Dedifferentiated amniotic fluid mesenchymal stem cell (primary cell): ENCODE data around the gene HOMER2.

ENCODE experiments used
- DNase-seq: peaks from one replicate; pipeline ENCODE4 v3.0.0-alpha.2; 2016; ENCODE audit errors: extremely low spot score

The HOMER2 gene

DNA sequence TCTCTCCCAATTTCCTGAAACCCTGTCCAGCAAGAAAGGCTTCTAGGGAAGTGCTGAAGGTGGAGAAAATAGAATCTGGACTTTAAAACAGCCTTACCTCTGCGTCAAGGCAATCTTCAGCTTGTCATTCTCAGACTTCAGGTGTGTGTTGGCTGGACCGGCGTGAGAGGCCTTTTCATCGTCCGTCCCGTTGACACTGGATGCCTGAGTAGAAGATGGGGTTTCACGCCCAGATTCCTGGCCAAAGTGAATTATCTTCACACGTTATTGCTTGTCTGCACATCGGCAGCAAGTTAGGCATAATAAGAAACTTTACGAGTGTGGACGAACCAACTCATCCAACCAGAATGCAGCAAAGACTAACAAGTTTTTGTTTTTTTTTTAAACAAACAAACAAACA is 93.6 kb downstream of the HOMER2 start:
- no peak for DNase-seq

DNA sequence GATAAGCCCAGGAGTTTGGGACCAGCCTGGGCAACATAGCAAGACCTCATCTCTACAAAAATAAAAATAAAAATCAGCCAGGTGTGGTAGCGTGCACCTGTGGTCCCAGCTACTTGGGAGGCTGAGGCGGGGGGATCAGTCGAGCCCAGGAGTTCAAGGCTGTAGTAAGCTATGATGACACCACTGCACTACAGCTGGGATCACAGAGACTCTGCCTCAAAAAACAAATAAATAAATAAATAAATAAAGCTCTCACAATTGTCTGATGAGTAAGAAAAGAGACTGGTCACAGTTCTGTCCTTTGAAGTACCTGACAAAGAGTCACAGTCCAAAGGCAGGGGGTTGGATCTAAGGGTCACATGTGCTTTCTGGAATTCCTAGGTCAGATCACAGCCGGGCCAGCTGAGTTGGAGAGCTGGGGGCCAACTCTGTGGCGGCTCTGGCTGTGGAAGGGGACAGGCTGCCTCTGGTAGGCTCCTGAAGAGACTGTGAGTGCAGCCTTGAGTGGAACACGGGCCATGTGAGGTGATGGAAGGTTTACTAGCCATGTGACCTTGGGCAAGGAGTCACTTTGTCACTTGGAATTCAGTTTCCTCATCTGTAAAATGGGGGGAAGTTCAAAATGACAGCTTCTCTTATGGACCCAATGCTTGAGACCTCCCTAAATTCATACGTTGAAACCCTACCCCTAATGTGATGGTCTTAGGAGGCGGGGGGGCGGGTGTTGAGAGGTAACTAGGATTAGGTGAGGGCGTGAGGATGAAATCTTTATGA is 95.9 kb downstream of the HOMER2 start:
- no peak for DNase-seq

DNA sequence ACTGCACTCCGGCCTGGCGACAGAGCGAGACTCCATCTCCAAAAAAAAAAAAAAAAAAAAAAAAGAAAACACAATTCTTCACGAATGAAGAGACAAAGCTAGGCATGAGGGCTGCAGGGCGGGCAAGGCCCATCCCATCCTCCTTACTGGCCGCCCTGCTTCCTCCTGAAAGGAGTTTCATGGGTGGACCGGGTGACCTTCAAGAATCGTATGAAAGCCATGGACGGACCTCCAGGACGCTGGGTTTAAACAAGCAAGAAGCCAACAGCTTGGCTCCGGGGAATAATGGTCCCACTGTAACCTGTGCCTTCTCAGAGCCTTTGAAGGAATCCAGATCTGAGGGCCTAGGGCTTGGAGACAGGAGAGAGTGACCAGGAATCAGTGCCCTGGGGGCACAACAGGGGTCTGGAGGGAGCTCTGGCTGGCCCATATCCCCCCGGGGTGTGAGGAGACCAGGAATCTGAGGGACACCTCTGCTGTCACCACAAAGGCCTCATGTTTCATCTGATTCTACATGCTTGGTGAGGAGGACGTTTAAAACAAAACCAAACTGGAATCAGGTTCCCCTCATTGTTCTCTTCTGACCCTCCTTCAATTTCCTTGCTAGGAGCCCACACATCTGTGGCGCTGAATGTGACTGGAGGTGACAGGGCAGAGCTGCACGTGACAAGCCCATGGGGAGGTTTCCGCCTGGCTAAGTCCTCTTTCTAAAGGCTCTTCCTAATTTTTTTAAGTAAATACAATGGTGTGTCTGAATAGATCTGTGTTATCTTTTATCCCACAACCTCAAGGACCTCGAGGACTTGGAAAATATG is 97.0 kb downstream of the HOMER2 start:
- no peak for DNase-seq

DNA sequence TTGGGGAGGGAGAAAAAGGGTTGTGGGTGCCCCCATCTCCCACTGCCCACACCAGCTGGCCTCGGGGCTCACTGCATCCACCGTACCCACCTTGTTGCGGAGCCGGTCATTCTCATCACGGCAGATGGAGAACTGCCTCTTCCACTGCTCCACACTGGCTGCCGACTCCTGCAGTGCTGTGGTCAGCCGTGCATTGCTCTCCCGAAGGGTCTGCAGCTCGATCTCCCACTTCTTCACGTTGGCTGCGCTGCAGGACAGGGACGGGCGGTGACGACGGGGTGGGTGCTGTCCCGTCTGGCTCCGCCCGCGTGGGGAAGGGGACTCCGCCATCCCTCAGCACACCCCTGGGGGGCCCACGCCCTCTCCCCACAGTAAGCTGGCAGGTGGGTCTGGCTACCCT is 98.0 kb downstream of the HOMER2 start:
- DNase-seq: no peak

DNA sequence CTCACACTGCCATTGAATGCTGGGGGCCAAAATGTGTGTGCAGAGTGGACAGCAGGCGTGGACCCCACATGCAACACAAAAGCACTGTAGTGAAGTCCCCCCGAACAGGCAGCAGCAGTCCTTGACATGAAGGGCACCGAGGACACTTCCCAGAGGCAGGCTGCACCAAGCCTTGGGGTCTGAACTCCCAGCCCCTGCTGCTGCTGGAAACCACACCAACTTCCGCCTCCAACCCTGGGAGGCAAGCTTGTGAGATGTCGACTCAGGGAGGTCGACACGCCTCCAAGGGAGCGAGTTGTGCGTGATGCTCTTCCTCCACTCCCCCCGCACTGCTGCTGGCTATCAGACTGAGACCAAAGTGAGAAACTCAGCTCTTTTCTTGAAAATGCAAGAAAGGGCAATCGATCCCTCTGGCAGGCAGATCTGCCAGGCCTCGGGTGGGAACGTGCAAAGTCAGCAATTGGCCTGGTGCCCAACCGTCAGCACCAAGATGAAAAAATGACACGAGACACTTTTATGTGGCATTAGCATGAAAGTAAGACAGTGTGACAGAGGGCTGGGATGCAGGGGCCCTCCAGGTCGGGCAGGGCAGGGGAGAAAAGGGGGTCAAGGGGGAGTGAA is 99.5 kb downstream of the HOMER2 start:
- DNase-seq: no peak

DNA sequence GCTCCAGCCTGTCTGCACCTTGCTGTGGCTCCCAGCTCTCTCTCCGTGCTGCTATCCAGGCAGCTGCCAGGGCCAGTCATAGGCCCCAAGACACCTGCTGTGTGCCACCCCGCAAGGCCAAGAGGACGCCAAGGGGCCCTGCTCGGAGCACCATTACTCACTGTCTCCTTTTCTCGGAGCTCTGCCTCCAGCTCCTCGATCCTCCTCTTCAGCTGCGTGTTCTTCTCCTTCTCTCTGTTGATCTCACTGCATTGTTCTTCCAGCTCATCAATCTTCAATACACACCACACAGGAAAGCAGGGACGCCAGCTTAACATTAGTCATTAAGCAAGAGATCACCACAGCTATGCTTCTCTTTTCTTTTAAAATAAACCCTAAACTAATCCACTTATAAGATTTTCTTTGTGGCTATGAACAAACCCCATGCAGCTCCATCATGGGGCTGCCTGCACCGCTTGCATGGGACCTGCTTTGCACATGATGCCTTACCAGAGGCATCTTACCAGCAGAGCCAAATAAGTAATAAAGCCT is 100.5 kb downstream of the HOMER2 start:
- DNase-seq: no peak

DNA sequence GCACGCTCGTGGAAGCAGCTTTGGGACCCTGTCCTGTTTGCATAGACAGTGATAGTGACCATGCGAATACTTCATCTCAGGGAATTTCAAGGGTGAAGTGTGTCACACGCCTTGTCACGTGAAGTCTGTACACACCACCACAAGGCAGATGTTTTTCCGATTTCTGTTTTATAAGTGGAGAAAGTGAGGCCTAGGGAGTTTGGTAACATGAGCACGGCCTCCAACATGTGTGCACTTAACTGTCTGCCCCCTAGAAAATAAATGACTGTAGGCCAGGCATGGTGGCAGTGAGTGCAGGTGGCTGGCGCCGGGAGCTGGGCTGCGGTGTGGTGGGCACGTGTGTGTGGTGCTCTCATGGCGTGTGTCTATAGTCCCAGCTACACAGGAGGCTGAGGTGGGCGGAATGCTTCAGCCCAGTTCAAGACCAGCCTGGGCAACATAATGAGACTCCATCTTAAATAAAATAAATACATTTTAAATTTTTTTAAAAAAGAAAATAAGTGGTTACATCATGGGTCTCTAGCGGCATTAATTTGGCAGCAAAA is 101.1 kb downstream of the HOMER2 start:
- DNase-seq: no peak

DNA sequence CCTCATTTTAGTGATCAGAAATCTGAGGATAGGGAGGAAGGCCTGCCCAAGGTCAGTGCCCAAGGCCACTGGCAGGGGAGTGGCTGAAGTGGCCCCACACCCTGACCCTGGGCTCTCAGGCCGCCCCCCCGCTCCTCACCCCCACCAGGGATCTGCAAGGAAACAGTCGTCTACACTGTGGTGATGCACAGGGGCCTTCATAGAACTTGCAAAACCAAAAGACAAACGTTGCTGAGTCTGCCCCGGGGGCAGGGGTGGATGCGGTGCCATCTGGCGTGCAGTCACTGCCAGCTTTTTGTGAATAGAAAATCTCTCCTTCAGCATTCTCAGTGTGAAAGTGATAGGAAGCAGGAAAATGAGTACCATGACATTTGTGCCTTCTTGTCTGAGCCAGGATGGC is 101.8 kb downstream of the HOMER2 start:
- DNase-seq: no peak

DNA sequence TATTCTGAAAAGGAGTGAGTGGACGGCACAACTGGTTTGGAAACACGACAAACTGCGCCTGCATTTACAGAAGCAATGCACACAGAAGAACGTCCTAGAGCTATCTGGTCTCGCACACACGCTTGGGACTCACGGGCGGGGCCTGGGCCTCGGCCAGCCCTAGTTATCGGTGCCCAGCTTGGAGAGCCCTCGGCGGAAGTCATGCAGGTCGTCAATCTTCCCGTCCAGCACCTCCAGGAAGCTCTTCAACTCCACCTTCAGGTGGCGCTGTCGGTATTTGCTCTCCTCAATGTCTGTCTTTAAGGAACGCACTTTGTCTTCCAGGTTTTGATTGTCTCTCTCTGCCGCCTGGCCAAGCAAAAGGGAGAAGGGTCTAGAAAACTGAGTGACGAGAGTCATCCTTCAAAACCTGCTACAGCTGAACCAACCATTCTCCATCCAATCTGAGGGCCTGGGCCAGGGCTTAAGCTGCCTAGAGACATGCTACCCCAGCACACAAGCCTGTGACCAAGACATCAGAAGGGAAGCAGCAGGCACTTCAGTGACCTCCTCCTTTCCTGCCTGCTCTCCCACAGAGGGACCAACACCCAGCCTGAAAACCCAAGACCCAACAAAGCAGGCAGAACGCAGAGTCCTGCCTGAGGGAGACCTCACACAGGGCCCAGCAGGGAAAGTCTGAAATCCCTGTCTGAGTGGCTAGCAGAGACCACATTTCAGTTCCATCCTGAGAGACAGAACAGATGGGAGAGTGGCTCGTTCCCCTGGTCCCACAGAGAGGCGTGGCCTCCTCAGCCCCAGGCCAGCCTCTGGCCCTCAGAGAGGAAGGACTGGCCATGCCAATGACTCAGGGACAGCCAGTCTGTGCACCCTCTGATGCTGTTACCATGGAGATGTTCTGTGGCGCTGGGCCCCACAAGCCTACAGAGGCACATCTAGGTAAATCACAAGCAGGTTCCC is 102.7 kb downstream of the HOMER2 start:
- no peak for DNase-seq

DNA sequence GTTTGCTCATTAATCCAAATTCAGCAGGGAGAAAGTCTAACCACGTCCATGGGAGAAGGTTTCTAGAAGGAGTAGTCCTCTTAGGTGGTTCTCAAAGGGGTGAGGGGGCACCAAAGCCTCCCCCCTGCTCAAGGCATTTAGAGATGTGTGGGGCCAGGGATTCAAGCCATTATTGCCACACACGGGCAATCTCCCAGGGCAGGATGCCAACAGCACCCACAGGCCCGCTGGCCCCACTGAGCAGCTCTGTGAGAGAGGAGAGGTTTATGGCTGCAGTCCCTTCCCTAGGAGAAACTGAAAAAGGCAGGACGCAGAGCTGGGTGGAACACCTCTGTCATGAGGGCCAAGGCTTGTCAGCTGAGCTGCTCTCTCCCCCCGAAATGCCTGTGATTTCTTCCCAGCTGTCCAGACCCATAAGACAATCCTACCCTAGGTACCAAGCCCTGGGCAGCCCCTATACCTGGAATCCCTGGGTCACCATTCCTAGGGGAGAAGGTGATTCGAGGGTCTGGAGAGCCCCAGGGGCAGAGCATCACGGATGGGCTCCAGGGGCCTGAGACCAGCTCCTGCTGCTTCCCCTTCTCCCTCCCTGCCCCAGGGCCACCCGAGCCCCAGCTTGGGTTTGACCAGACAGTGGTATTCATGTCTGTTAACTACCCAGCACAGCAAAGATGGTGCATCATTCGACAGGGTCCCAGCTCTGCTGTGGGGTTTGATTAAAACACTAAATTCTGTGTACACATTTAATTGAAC is 104.1 kb downstream of the HOMER2 start:
- no peak for DNase-seq

DNA sequence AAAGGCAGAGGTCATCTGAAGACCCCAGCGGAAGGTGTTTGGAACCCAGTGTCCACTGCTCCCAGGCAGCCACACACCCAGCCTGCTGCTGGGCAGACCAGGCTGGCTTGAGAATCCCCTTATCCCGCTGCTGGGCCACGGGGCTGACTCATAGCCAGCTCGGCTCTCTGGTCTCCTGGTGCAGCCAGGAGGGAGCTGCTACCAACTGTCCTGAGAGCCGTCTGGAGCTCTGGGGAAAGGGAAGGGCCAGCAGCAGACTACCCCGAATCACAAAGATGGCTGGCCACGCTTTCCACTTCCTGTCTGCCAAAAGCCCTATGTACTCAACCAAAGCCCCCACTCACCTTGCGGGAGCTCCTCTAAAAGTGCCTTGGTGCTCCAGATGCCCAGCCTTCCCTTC is 104.8 kb downstream of the HOMER2 start:
- no peak for DNase-seq

DNA sequence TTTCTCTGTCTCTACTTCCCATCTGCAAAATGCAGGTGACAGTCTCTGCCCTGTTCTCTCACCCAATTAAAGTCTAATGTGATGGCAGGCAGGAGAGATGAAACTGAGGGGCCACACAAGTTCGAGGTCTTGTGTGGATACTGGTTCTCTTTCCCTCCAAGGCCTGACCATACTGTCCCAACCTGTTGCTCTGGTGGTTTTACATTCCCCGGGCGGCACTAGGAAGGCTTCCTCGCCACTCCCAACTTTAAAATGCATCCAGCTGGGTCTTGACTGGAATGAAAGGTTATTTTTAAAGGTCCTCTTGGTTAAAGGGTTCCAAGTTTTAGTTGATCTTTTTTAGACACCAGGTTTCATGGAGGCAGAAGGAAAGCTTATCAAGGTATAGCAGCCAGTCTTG is 105.9 kb downstream of the HOMER2 start:
- no peak for DNase-seq

DNA sequence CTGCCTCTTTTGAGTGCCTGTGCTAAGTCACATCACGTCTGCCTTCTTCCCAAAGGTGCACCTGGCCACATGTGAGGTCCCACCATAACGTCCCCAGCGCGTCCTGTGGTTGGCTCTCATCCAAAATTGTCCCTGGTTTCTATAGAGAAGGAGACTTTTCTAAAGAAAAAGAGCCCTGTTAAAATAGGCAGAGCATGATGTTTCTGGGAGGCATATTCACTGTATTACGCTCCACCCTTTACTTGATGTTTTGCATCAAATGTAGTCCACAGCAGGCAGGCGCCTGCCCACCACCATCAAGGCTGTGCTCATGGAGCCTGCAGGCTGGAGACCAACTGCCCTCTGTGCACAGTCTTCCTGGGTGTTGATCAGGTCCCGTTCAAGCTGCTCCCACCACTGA is 106.8 kb downstream of the HOMER2 start:
- DNase-seq: no peak

DNA sequence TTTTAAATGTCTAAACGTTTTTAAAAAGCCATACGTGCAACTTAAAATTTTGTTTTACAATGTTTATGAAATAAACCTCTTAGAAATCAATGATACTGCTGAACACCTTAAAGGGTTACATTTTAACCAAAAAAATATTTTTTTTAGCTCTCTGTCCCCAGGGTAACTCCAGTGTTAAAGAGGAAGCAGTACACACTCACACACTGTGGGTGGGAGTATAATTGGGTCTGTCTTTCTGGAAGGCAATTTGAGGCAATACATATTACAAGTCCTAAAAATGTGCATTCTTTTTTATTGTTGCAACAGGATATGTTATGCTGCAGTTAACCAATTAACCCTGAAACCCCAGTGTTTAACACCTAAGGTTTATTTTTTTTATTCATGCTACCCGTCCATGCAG is 109.0 kb downstream of the HOMER2 start:
- DNase-seq: no peak

DNA sequence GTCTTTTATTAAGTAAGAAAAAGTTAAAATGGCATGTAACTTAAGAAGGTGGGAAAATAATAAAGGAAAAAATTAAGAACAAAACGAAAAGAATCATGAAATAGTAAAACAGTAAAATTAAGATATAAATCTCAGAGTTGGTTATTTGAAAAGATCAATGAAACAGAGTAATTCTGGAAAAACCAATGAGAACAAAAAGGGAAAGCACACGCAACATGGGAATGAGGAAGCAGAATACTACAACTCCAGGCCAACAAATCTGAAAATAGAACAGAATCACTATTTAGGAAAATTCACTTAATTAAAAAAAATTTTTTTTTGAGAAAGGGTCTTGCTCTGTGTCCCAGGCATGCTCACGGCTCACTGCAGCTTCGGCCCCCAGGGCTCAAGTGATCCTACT is 112.4 kb downstream of the HOMER2 start:
- DNase-seq: no peak

DNA sequence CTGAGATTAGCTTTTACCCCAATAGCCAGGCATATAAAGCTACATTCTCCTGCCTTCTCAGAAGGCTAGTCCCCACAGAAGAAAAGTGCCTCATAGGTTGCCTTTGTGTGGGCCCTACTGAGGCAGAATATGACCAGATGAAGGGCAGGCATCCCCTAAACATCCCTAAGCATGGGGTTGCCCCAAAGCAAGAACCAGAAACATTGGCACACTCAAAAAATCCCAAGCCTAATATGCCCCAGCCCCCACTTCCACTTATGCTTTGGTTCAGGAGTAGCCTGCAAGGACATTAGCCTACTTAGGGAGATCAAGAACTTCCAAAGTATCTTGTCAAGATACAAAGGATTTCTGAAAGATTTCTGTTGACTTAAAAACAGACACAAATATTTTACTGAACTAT is 113.4 kb downstream of the HOMER2 start:
- no peak for DNase-seq

DNA sequence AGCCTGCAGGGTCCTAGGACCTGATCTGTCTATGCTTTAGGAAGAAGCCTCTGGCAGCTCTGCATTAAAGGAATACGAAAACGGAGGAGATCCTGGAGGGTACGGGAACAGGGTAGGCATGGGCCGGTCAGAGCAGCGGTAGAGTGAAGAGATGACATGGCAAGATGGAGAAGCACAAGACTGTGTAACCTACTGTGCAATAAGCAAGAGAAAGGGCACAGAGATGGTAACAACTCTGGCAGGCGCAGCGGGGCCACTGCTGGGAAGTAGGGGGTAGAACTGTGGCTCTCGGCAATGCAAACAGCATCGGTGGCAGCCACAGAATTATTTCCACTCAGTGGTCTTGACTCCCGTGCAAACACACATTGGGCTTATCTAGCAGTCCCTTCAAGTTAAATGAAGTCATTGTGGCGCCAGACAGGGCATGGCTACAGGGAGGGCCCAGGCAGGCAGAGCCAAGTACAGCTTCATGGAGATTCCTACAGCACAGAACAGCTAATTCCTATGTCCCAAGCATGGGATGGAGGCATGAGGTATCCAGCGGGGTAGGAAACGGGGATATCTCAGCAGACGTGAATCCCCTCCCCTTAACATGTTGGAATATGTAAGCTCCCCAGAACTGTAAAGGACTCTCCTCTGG is 114.3 kb downstream of the HOMER2 start:
- no peak for DNase-seq

DNA sequence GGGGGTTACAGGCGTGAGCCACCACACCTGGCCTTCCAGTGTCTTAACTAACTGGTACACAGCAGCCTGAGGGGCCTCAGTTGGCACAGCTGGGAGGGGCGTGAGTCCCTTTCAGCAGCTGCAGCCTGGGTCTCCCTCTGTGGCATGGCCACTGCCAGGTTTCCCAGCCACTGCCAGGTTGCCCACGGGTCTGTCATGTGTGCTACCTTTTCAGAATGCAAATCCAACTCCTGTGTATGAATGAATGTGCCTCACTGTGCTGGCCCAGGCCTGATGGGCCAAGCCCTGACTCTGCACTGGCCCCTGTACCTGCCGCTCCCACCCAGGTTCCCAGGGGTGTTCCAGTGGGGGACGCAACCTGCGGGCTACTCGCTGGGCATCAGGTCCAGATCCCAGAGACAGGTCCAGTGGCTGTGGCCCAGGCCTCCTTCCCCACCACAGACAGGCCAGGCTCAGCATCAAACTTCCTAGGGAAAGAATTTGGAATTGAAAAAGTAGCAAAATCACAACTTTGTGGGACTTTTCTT is 117.1 kb downstream of the HOMER2 start:
- DNase-seq: no peak

DNA sequence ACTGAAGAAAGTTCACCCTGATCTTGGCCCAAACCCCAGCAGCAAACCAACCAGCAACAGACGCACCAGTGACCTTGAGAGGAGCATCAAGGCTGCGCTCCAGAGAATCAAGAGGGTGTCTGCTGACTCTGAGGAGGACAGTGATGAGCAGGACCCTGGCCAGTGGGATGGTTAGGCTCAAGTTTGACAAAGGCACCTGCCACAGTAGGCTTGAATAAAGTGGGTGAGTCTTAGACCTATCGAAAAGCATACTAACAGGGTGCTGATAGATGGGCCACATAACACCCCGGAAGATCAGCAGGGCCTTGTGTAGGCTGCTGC is 119.2 kb downstream of the HOMER2 start:
- DNase-seq: no peak
